Type B pancreatic cell (in vitro differentiated cells): ENCODE data around the gene PROSER3. TPM values are rescaled to one million over a fixed set of nuclear protein-coding genes. Genes with fewer than 3 reads are reported as not detected.
"Not testable (repeated sequence)": the region's sequence is repeated elsewhere in the genome, so short reads cannot be mapped to it uniquely, and the experiment has no call there.

Experiments
- DNase-seq: peaks from one replicate; pipeline ENCODE4 v3.0.0; 2021; ENCODE audit warnings: mixed read lengths; ENCODE audit not compliant: unreplicated experiment; ENCODE audit errors: extremely low spot score
- H3K27ac Mint-ChIP-seq: 2 replicates; pipeline ENCODE4 v1.8.0; 2021; ENCODE audit warnings: mild to moderate bottlenecking, mixed read lengths
- H3K27me3 Mint-ChIP-seq: 2 replicates; pipeline ENCODE4 v1.8.0; 2021; ENCODE audit warnings: mixed read lengths
- H3K36me3 Mint-ChIP-seq: 2 replicates; pipeline ENCODE4 v1.8.0; 2021; ENCODE audit warnings: mixed read lengths
- H3K4me1 Mint-ChIP-seq: one replicate; pipeline ENCODE4 v1.8.0; 2021; ENCODE audit warnings: mixed read lengths; ENCODE audit not compliant: unreplicated experiment
- H3K4me3 Mint-ChIP-seq: 2 replicates; pipeline ENCODE4 v1.8.0; 2021; ENCODE audit warnings: mild to moderate bottlenecking, mixed read lengths
- H3K9me3 Mint-ChIP-seq: 2 replicates; pipeline ENCODE4 v1.8.0; 2021; ENCODE audit warnings: mixed read lengths
- CTCF ChIP-seq: fragments of 200-600 bp; sonication (generic); conservative IDR thresholded peaks from 2 replicates; pipeline ENCODE4 v1.5.0; 2021; ENCODE audit warnings: antibody characterized with exemption, mild to moderate bottlenecking
- total RNA-seq: library from RNA; stranded (reverse); gene quantifications from 2 replicates; pipeline ENCODE4 v1.2.1, GENCODE V29; 2021; ENCODE audit warnings: low replicate concordance

Gene PROSER3
- total RNA-seq, 1 donor from 2014 or later = 48.0 TPM

- H3K4me3 Mint-ChIP-seq = no peak overlapping the region
- no peaks in the 10 kb centered on the region for H3K4me1 Mint-ChIP-seq
- H3K36me3 Mint-ChIP-seq = no peaks in the 10 kb centered on the region
- peaks cover 20% of the 10 kb centered on the region for H3K27me3 Mint-ChIP-seq
- H3K27ac Mint-ChIP-seq = no peak overlapping the region
- H3K9me3 Mint-ChIP-seq = no peaks in the 10 kb centered on the region
- no peak for DNase-seq
- no peak for TF ChIP-seq CTCF
These were observed 33.9 kb downstream of the PROSER3 start for GRCh38 chr19:35791814-35792279.

- no peak for DNase-seq
- no peak overlapping the region for H3K4me3 Mint-ChIP-seq
These were observed 34.3 kb downstream of the PROSER3 start for GRCh38 chr19:35792312-35792711.

DNA sequence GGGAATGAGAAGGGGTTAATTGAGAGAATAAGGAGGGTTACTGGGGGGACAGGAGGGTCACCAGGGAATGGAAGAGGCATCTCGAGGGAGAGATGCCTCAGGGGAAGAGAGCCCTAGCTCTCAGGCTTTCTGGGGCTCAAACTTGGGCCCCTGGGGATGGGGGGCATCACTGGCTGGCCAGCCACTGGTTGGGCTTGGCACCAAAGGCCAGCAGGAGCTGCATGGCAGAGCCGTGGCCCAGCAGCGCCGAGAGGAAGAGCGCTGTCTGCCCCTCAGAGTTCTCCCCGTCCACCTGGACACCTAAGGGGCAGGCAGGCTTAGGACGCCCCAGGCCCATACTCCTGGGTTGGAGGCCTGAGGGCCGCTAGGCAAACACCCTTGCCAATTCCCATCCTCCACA is 34.9 kb downstream of the PROSER3 start:
- TF ChIP-seq CTCF = no peak
- H3K4me3 Mint-ChIP-seq = no peak overlapping the region
- no peaks in the 10 kb centered on the region for H3K4me1 Mint-ChIP-seq
- no peaks in the 10 kb centered on the region for H3K9me3 Mint-ChIP-seq
- H3K36me3 Mint-ChIP-seq = no peaks in the 10 kb centered on the region
- H3K27ac Mint-ChIP-seq = no peak overlapping the region
- peaks cover 29% of the 10 kb centered on the region for H3K27me3 Mint-ChIP-seq
- no peak for DNase-seq

More at GRCh38 chr19:35792312-35792711, 34.3 kb downstream of the PROSER3 start:
- peaks cover 24% of the 10 kb centered on the region for H3K27me3 Mint-ChIP-seq
- no peaks in the 10 kb centered on the region for H3K4me1 Mint-ChIP-seq
- no peaks in the 10 kb centered on the region for H3K9me3 Mint-ChIP-seq
- no peaks in the 10 kb centered on the region for H3K36me3 Mint-ChIP-seq
- no peak overlapping the region for H3K27ac Mint-ChIP-seq
- no peak for TF ChIP-seq CTCF

- H3K36me3 Mint-ChIP-seq = no peaks in the 10 kb centered on the region
- H3K27ac Mint-ChIP-seq = no peak overlapping the region
- H3K4me3 Mint-ChIP-seq = no peak overlapping the region
- H3K9me3 Mint-ChIP-seq = no peaks in the 10 kb centered on the region
- TF ChIP-seq CTCF = no peak
- no peaks in the 10 kb centered on the region for H3K4me1 Mint-ChIP-seq
- DNase-seq = no peak
- peaks cover 34% of the 10 kb centered on the region for H3K27me3 Mint-ChIP-seq
These were observed 35.6 kb downstream of the PROSER3 start for GRCh38 chr19:35793381-35794165.

GRCh38 chr19:35795564-35795963 is 37.6 kb downstream of the PROSER3 start:
- not testable (repeated sequence) for DNase-seq, H3K4me1 Mint-ChIP-seq, H3K36me3 Mint-ChIP-seq, H3K4me3 Mint-ChIP-seq, H3K27ac Mint-ChIP-seq, H3K9me3 Mint-ChIP-seq
- H3K27me3 Mint-ChIP-seq = peaks cover 37% of the 10 kb centered on the region

GRCh38 chr19:35796645-35797542 is 38.9 kb downstream of the PROSER3 start:
- peaks cover 41% of the 10 kb centered on the region for H3K27me3 Mint-ChIP-seq
- H3K4me1 Mint-ChIP-seq = no peaks in the 10 kb centered on the region
- H3K36me3 Mint-ChIP-seq = no peaks in the 10 kb centered on the region
- H3K27ac Mint-ChIP-seq = no peak overlapping the region
- H3K9me3 Mint-ChIP-seq = no peaks in the 10 kb centered on the region
- no peak overlapping the region for H3K4me3 Mint-ChIP-seq
- DNase-seq = no peak
- no peak for TF ChIP-seq CTCF
